Left ventricle myocardium inferior (tissue), 1 donor: ENCODE data around the gene CDCA3. TPM values are rescaled to one million over a fixed set of nuclear protein-coding genes. Genes with fewer than 3 reads are reported as not detected.
"Not testable (repeated sequence)": the region's sequence is repeated elsewhere in the genome, so short reads cannot be mapped to it uniquely, and the experiment has no call there.

Source experiments
- DNase-seq: peaks from one replicate; pipeline ENCODE4 v3.0.0-alpha.2; 2020
- H3K27ac ChIP-seq: fragments of 200-600 bp; replicated peaks from 2 replicates; pipeline ENCODE4 v1.8.0; 2021
- H3K27me3 ChIP-seq: fragments of 200-600 bp; 2 replicates; pipeline ENCODE4 v1.8.0; 2021; ENCODE audit warnings: low read depth
- H3K36me3 ChIP-seq: fragments of 200-600 bp; 2 replicates; pipeline ENCODE4 v1.8.0; 2021
- H3K4me1 ChIP-seq: fragments of 200-600 bp; 2 replicates; pipeline ENCODE4 v1.8.0; 2021
- H3K4me3 ChIP-seq: fragments of 200-600 bp; 2 replicates; pipeline ENCODE4 v1.8.0; 2021; ENCODE audit warnings: mild to moderate bottlenecking, moderate library complexity
- H3K9me3 ChIP-seq: fragments of 200-600 bp; replicated peaks from 2 replicates; pipeline ENCODE4 v1.8.0; 2021
- CTCF ChIP-seq: fragments of 200-600 bp; IDR thresholded peaks from 2 replicates; pipeline ENCODE4 v1.8.0; 2021; ENCODE audit warnings: antibody characterized with exemption, mild to moderate bottlenecking, borderline replicate concordance
- intact Hi-C: fragments of 100-400 bp; cut with micrococcal nuclease; formaldehyde crosslinking; loops from one replicate; pipeline ENCODE4 v1.11.0; 2022
- total RNA-seq: library from RNA; stranded (reverse); fragmentation: NEBNext Ultra II Directional; extraction: Animal tissue kit (Norgen Biotek cat#: 25700); gene quantifications from one replicate; pipeline ENCODE4 v1.2.1, GENCODE V29; 2021
- donor health status: DM: no; HTN: yes; CAD: no; lungs with severe emphysema.

Gene CDCA3
- total RNA-seq, 1 donor from 2014 or later, result 0.55 TPM

- no peaks in the 10 kb centered on the region for H3K27me3 ChIP-seq
- H3K9me3 ChIP-seq, result no peaks in the 10 kb centered on the region
- intact Hi-C loops, result no loop called here
- peak; percentile 83 for DNase-seq
- H3K4me3 ChIP-seq, result peak overlapping the region; percentile 89
- peaks cover 62% of the 10 kb centered on the region for H3K4me1 ChIP-seq
- peaks cover 31% of the 10 kb centered on the region for H3K36me3 ChIP-seq
- peak overlapping the region; percentile 90 for H3K27ac ChIP-seq
- TF ChIP-seq CTCF, result peak; percentile 98
Measured at GRCh38 chr12:6872073-6873048, 21.3 kb upstream of the CDCA3 start.

DNA sequence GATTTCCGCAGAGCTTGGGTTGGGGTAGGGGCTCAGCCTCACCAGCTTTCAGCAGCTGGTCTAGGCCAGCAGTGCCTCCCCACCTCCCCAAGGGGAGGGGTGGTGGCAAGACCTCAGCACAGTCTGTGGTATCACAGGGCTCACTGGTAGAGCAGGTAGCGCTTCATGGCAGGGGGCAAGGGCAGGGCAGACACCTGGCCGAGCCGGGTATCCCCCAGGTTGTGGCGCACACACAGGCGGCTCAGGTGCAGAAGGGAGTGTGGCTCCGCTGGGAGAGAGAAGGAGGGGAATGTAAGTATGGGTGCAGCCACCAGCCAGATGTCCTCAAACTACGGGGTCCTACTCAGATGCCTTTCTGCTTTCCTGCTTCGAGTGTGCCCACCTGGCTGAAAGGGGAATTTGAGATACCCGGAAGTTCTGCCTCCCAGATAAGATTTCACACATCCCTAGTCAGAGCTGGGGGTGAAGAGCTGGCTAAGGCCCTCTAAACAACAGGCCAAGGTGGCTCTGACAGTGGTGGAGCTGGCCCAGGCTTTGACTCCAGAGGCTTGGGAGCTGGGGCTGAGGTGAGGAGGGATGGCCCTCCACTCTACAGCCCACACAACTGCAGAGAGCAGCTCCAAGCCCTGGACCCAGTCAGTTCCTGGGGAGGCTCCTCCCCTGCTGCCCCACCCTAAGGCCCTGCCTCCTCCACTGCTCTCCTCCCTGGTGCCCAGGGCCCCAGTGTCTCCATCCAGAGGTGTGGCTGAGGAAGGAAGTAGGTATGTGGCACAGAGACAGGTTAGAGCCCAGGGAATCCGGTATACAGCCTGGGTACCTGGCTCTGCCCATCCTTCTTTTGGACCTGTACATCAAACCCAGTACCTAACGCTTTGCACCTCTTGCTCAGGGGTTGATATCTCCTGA lies 20.2 kb upstream of the CDCA3 start:
- no peak for TF ChIP-seq CTCF
- intact Hi-C loops, result no loop called here
- peaks cover 31% of the 10 kb centered on the region for H3K36me3 ChIP-seq
- H3K4me3 ChIP-seq, result peak overlapping the region; percentile 89
- DNase-seq, result no peak
- peaks cover 68% of the 10 kb centered on the region for H3K4me1 ChIP-seq
- peak overlapping the region; percentile 90 for H3K27ac ChIP-seq
- no peaks in the 10 kb centered on the region for H3K9me3 ChIP-seq
- H3K27me3 ChIP-seq, result no peaks in the 10 kb centered on the region

- Histone ChIP-seq H3K27ac (peak overlapping the region; percentile 99), H3K4me1 (peaks cover 68% of the 10 kb centered on the region)
- H3K4me3 ChIP-seq, result not testable (repeated sequence)
Measured at GRCh38 chr12:6870304-6870703, 19.2 kb upstream of the CDCA3 start.

DNA sequence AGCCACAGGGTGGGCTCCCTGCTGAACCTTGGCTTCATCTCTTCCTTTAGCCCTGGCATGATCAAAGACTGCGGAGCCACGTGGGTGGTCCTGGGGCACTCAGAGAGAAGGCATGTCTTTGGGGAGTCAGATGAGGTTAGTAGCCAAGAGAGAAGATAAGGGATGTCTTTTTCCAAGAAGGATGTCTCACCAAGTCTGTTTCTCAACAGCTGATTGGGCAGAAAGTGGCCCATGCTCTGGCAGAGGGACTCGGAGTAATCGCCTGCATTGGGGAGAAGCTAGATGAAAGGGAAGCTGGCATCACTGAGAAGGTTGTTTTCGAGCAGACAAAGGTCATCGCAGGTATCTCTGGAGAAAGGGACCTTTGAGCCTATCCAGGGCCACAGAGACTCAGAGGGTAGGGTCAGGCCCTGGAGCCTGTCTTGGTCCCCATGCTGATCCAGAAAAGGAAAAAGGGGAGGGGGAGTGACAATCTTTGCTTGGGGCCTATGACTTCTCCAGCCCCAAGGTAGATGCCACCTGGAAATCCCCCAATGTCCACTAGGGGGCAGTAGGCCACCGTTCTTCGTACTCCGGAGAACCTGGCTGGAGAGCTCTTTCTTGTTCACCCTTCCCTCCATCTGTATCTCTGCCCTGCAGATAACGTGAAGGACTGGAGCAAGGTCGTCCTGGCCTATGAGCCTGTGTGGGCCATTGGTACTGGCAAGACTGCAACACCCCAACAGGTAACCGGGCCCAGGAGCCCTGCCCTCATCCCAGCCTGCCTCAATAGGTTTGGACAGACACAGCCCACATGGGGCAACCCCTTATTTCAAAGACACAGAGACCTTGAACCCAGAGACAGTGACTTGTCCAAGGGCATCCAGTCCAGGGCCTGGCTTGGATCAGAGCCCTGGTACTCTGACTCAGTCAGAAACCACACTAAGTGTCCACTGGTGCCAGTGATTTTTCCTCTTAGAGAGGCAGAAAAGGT lies 18.2 kb upstream of the CDCA3 start:
- Histone ChIP-seq H3K27ac (peak overlapping the region; percentile 99), H3K27me3 (no peaks in the 10 kb centered on the region), H3K4me3 (peak overlapping the region; percentile 100), H3K4me1 (peaks cover 68% of the 10 kb centered on the region), H3K9me3 (no peaks in the 10 kb centered on the region), H3K36me3 (peaks cover 37% of the 10 kb centered on the region)
- DNase-seq, result peak; percentile 69
- TF ChIP-seq CTCF, result peak; percentile 95
- intact Hi-C loops, result no loop called here

More at GRCh38 chr12:6870304-6870703, 19.2 kb upstream of the CDCA3 start:
- intact Hi-C loops, H3K9me3 ChIP-seq, H3K27me3 ChIP-seq, DNase-seq: not testable (repeated sequence)
- H3K36me3 ChIP-seq, result peaks cover 31% of the 10 kb centered on the region

- no peak for TF ChIP-seq CTCF
- intact Hi-C loops, result no loop called here
Measured at GRCh38 chr12:6868211-6869048, 17.3 kb upstream of the CDCA3 start.

More at GRCh38 chr12:6868211-6869048, 17.3 kb upstream of the CDCA3 start:
- DNase-seq, result no peak
- H3K27me3 ChIP-seq, result no peaks in the 10 kb centered on the region
- peak overlapping the region; percentile 99 for H3K27ac ChIP-seq
- H3K9me3 ChIP-seq, result no peaks in the 10 kb centered on the region
- peak overlapping the region; percentile 100 for H3K4me3 ChIP-seq
- H3K4me1 ChIP-seq, result peaks cover 62% of the 10 kb centered on the region
- H3K36me3 ChIP-seq, result peaks cover 46% of the 10 kb centered on the region
